ENCODE data around the gene MAP1B.

Gene MAP1B

GRCh38 chr5:72202331-72202825 is 95.1 kb downstream of the MAP1B start:
- no peak for DNase-seq
- TF ChIP-seq CTCF (IDR thresholded peaks at IDR 0.05; ENCODE audit: low read depth, low read length) = no peak
- Histone ChIP-seq H3K9me3 (no peaks in the 10 kb centered on the region), H3K4me3 (ENCODE audit: low read depth, low read length) (no peak overlapping the region), H3K4me1 (no peaks in the 10 kb centered on the region), H3K36me3 (peaks cover 97% of the 10 kb centered on the region), H3K27me3 (no peaks in the 10 kb centered on the region)

- Histone ChIP-seq H3K4me1 (no peaks in the 10 kb centered on the region; the same call in 1 of the 2 replicates), H3K4me3 (ENCODE audit: low read depth, low read length) (no peak overlapping the region), H3K9me3 (no peaks in the 10 kb centered on the region), H3K36me3 (peaks cover 97% of the 10 kb centered on the region), H3K27me3 (no peaks in the 10 kb centered on the region)
- TF ChIP-seq CTCF (IDR thresholded peaks at IDR 0.05; ENCODE audit: low read depth, low read length) = no peak
- DNase-seq = no peak
These were observed 96.1 kb downstream of the MAP1B start for GRCh38 chr5:72203251-72203845.

- peaks cover 7% of the 10 kb centered on the region for H3K4me1 ChIP-seq
- TF ChIP-seq CTCF (IDR thresholded peaks at IDR 0.05; ENCODE audit: low read depth, low read length) = no peak
- no peak for DNase-seq
- peaks cover 93% of the 10 kb centered on the region for H3K36me3 ChIP-seq
- H3K4me3 ChIP-seq (ENCODE audit: low read depth, low read length) = no peak overlapping the region
- H3K27me3 ChIP-seq = no peaks in the 10 kb centered on the region
- H3K9me3 ChIP-seq = no peaks in the 10 kb centered on the region
These were observed 97.7 kb downstream of the MAP1B start for GRCh38 chr5:72204946-72205345.

- H3K4me3 ChIP-seq (ENCODE audit: low read depth, low read length) = no peak overlapping the region
- DNase-seq = no peak
- peaks cover 87% of the 10 kb centered on the region for H3K36me3 ChIP-seq
- H3K9me3 ChIP-seq = no peaks in the 10 kb centered on the region
- H3K4me1 ChIP-seq = peaks cover 7% of the 10 kb centered on the region
- no peaks in the 10 kb centered on the region for H3K27me3 ChIP-seq
- no peak for TF ChIP-seq CTCF (IDR thresholded peaks at IDR 0.05; ENCODE audit: low read depth, low read length)
These were observed 98.2 kb downstream of the MAP1B start for GRCh38 chr5:72205431-72206009.

- Histone ChIP-seq H3K4me3 (ENCODE audit: low read depth, low read length) (no peak overlapping the region), H3K27me3 (no peaks in the 10 kb centered on the region), H3K4me1 (peaks cover 13% of the 10 kb centered on the region), H3K36me3 (peaks cover 83% of the 10 kb centered on the region), H3K9me3 (no peaks in the 10 kb centered on the region)
- no peak for DNase-seq
- no peak for TF ChIP-seq CTCF (IDR thresholded peaks at IDR 0.05; ENCODE audit: low read depth, low read length)
These were observed 98.9 kb downstream of the MAP1B start for GRCh38 chr5:72206160-72206559.

- TF ChIP-seq CTCF (IDR thresholded peaks at IDR 0.05; ENCODE audit: low read depth, low read length) = no peak
- DNase-seq = no peak
- no peak overlapping the region for H3K4me3 ChIP-seq (ENCODE audit: low read depth, low read length)
- no peaks in the 10 kb centered on the region for H3K9me3 ChIP-seq
- peaks cover 75% of the 10 kb centered on the region for H3K36me3 ChIP-seq
- H3K27me3 ChIP-seq = no peaks in the 10 kb centered on the region
- peaks cover 16% of the 10 kb centered on the region for H3K4me1 ChIP-seq
These were observed 99.7 kb downstream of the MAP1B start for GRCh38 chr5:72206994-72207393.
